Heart left ventricle (tissue), 16 donors: Measurements from ENCODE around the gene ZBTB39. TPM values are rescaled to one million over a fixed set of nuclear protein-coding genes. Genes with fewer than 3 reads are reported as not detected.

ENCODE experiments used
- ATAC-seq, 4 donors: fragments of 200-7000 bp; cut with Tn5 transposase; one replicate each; pipeline ENCODE4 v1.9.1; 2020 to 2022; ENCODE audit warnings: moderate library complexity in 4 of 4, mild to moderate bottlenecking in 3 of 4, moderate number of reproducible peaks in 1 of 4
- DNase-seq, 5 donors: peaks; one replicate each; pipeline ENCODE4 v3.0.0-alpha.2; 2020
- H3K27ac ChIP-seq, 12 donors: fragments of 200-600 bp; sonication (generic) in 4 of 12; one replicate each; pipeline versions ENCODE4 v1.5.0 to v1.8.0; 2016 to 2022; ENCODE audit warnings: mild to moderate bottlenecking in 2 of 12
- H3K27me3 ChIP-seq, 9 donors: fragments of 200-600 bp; sonication (generic) in 2 of 9; one replicate each; pipeline versions ENCODE4 v1.5.1 to v1.8.0; 2016 to 2022; ENCODE audit warnings: mild to moderate bottlenecking in 3 of 9
- H3K36me3 ChIP-seq, 9 donors: fragments of 200-600 bp; sonication (generic) in 2 of 9; one replicate each; pipeline versions ENCODE4 v1.5.0 to v1.8.0; 2018 to 2022; ENCODE audit warnings: mild to moderate bottlenecking in 2 of 9
- H3K4me1 ChIP-seq, 12 donors: fragments of 200-600 bp; sonication (generic) in 4 of 12; one replicate each; pipeline versions ENCODE4 v1.5.0 to v1.8.0; 2016 to 2022; ENCODE audit warnings: mild to moderate bottlenecking in 3 of 12
- H3K4me3 ChIP-seq, 12 donors: fragments of 200-600 bp; sonication (generic) in 4 of 12; one replicate each; pipeline versions ENCODE4 v1.5.0 to v1.8.0; 2017 to 2022; ENCODE audit warnings: mild to moderate bottlenecking in 9 of 12, moderate library complexity in 4 of 12
- H3K9me3 ChIP-seq, 12 donors: fragments of 200-600 bp; sonication (generic) in 4 of 12; one replicate each; pipeline versions ENCODE4 v1.5.0 to v1.8.0; 2016 to 2022; ENCODE audit warnings: mild to moderate bottlenecking in 1 of 12
- CTCF ChIP-seq, 12 donors: fragments of 200-600 bp; sonication (generic) in 4 of 12; IDR thresholded peaks; one replicate each; pipeline versions ENCODE4 v1.5.0 to v1.8.0; 2018 to 2022; ENCODE audit warnings: antibody characterized with exemption in 12 of 12, mild to moderate bottlenecking in 5 of 12
- POLR2A ChIP-seq, 2 donors: fragments of 450-650 bp; IDR thresholded peaks; one replicate each; pipeline ENCODE4 v1.6.1; 2017; ENCODE audit warnings: antibody characterized with exemption in 2 of 2, mild to moderate bottlenecking in 2 of 2, moderate library complexity in 2 of 2
- WGBS, 4 donors: extraction: QIAGEN DNeasy Blood & Tissue Kit in 2 of 4; methylation state at CpG; one replicate each; pipeline versions ENCODE4 v1.1.5 to v1.1.7; 2013 to 2018; 5-methylcytosine and 5-hydroxymethylcytosine counted together
- intact Hi-C, 10 donors: fragments of 100-400 bp; cut with DNase I; formaldehyde crosslinking; loops; one replicate each; pipeline versions ENCODE4 v1.11.1 to v1.14.2; 2022
- polyA plus RNA-seq, 2 donors: library from polyadenylated mRNA; stranded (reverse); fragments of 200-250 nt; gene quantifications; one replicate each; pipeline ENCODE4 v1.2.3, GENCODE V29; 2013
- total RNA-seq, 9 donors: library from RNA; depleted of rRNA in 2 of 9; stranded (reverse); fragments of >200 nt in 2 of 9; fragmentation: NEBNext Ultra II Directional in 3 of 9; extraction: Animal tissue kit (Norgen Biotek cat#: 25700) in 3 of 9; gene quantifications; one replicate each; pipeline versions ENCODE4 v1.1.0 to v1.2.4, GENCODE V29; 2016 to 2023
- donor health status: ischemic (EF 13 %, LVEDD 7.1; RV severe dilation, severe dysfunction).
- donor health status: healthy with polysubstance abuse.
- donor health status: DM: no; HTN: yes; CAD: no.
- donor health status: DM: no; HTN: no; CAD: no.
- donor health status: ischemic (EF 25% LVEDD 6.9; RV normal size, moderate dysfunction).
- donor health status: ischemic (EF 25% LVEDD 5.7; RV mildly dilated, moderate dysfunction).
- donor health status: healthy.
- donor health status: DM: yes; HTN: yes; CAD: no.
- donor health status: ischemic (EF 35%, LVEDD 5.7; RV mildly dilated, moderate dysfunction).
- donor health status: nonischemic (EF 11% LVEDD 7.7; RV severe dilation, severe dysfunction).
- donor health status: DM: yes; HTN: yes; CAD: no.
- donor health status: PGD.
- donor health status: ischemic (EF 29% LVEDD 5.4; RV normal size, mild dysfunction).
- donor health status: nonischemic (EF 23%, LVEDD 6.1; RV moderate dilation, normal function).

ZBTB39 gene
- total and polyA plus RNA-seq, 11 donors, result 1.5 to 4.5 (median 3.3) TPM

GRCh38 chr12:57039016-57039798 lies 32.9 kb upstream of the ZBTB39 start:
- no peak for DNase-seq
- Histone ChIP-seq H3K27ac (no peak overlapping the region), H3K36me3 (no peaks in the 10 kb centered on the region), H3K4me3 (no peak overlapping the region), H3K9me3 (no peaks in the 10 kb centered on the region), H3K4me1 (no peaks in the 10 kb centered on the region), H3K27me3 (peaks cover 0 to 7% (median 0%) of the 10 kb centered on the region in 9 donors)
- intact Hi-C loops, result no loop called here
- WGBS, 4 donors, result 67 to 72% (median 69%) methylated on average over 9 of the region's 9 CpGs
- ATAC-seq, result no peak
- TF ChIP-seq CTCF (IDR thresholded peaks at IDR 0.05) (no peak), POLR2A (IDR thresholded peaks at IDR 0.05) (no peak)

- no peaks in the 10 kb centered on the region for H3K36me3 ChIP-seq
- TF ChIP-seq POLR2A (IDR thresholded peaks at IDR 0.05) (no peak), CTCF (IDR thresholded peaks at IDR 0.05) (no peak)
- DNase-seq (no peak), ATAC-seq (no peak)
- no peak overlapping the region for H3K4me3 ChIP-seq
- intact Hi-C loops, result no loop called here
- H3K27ac ChIP-seq, result no peak overlapping the region
- H3K4me1 ChIP-seq, result no peaks in the 10 kb centered on the region
- WGBS, 4 donors, result 58 to 70% (median 64%) methylated on average over 3 of the region's 3 CpGs
- no peaks in the 10 kb centered on the region for H3K9me3 ChIP-seq
- H3K27me3 ChIP-seq, result peaks cover 0 to 6% (median 0%) of the 10 kb centered on the region in 9 donors
These were observed 30.9 kb upstream of the ZBTB39 start for GRCh38 chr12:57037264-57037663.

- H3K27me3 ChIP-seq, result peaks cover 0 to 5% (median 0%) of the 10 kb centered on the region in 9 donors
- ATAC-seq (no peak), DNase-seq (no peak)
- H3K27ac ChIP-seq, result no peak overlapping the region
- peaks cover 0 to 4% (median 0%) of the 10 kb centered on the region in 12 donors for H3K4me1 ChIP-seq
- TF ChIP-seq POLR2A (IDR thresholded peaks at IDR 0.05), result no peak
- no peak for TF ChIP-seq CTCF (IDR thresholded peaks at IDR 0.05)
- intact Hi-C loops, result no loop called here
- no peak overlapping the region for H3K4me3 ChIP-seq
- 93 to 96% (median 95%) methylated on average over 3 of the region's 3 CpGs for WGBS, 4 donors
- no peaks in the 10 kb centered on the region for H3K9me3 ChIP-seq
- no peaks in the 10 kb centered on the region for H3K36me3 ChIP-seq
These were observed 27.1 kb upstream of the ZBTB39 start for GRCh38 chr12:57033431-57033830.

GRCh38 chr12:57031789-57032188 lies 25.4 kb upstream of the ZBTB39 start:
- ATAC-seq (no peak), DNase-seq (no peak)
- Histone ChIP-seq H3K27ac (no peak overlapping the region), H3K27me3 (peaks cover 0 to 5% (median 0%) of the 10 kb centered on the region in 9 donors), H3K4me1 (peaks cover 0 to 8% (median 0%) of the 10 kb centered on the region in 12 donors), H3K4me3 (no peak overlapping the region), H3K9me3 (no peaks in the 10 kb centered on the region), H3K36me3 (no peaks in the 10 kb centered on the region)
- TF ChIP-seq POLR2A (IDR thresholded peaks at IDR 0.05) (no peak), CTCF (IDR thresholded peaks at IDR 0.05) (no peak)
- intact Hi-C loops, result no loop called here
- WGBS, 4 donors, result 81 to 84% (median 82%) methylated on average over 7 of the region's 7 CpGs
